Activated T-cell treated with anti-CD3 and anti-CD28 coated beads for 48 hours (primary cell): ENCODE results near the gene SLC25A10.
"Not testable (repeated sequence)": the region's sequence is repeated elsewhere in the genome, so short reads cannot be mapped to it uniquely, and the experiment has no call there.

Experiments
- DNase-seq: peaks from one replicate; pipeline ENCODE4 v3.0.0-alpha.2; 2020; ENCODE audit warnings: low read depth

Gene SLC25A10, protein sequence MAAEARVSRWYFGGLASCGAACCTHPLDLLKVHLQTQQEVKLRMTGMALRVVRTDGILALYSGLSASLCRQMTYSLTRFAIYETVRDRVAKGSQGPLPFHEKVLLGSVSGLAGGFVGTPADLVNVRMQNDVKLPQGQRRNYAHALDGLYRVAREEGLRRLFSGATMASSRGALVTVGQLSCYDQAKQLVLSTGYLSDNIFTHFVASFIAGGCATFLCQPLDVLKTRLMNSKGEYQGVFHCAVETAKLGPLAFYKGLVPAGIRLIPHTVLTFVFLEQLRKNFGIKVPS

DNA sequence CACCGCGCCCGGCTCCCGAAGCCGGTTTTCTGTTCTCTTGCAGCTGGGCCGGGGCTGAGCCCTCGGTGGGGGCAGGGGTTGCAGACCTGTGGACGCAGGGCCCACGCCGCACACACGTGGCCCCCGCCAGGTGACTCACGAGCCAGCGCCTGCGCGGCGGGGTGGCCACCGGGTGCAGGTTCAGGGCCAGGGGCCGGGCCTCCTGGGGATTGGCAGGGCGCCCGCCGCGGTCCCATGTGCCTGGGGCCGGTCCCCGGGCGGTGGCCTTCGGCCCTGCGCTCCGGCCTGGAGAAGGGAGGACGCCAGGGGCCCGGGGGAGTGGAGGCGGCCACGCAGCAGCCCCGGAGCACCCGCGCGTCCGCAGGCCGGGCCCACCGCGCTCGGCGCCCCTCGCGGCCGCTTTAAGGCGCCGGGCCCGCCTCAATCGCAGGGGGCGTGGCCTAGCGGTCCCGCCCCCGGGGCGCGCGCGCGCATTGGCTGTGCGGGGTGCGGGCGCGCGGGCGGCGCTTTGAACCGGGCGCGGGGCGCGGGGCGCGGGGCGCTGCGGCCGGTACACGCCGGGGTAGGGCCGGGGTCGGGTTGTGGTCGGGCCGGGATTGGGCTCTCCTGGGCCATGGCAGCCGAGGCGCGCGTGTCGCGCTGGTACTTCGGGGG is at the start of gene SLC25A10:
SLC25A10 (plus strand) TSS at position 471 of the 654 bp plus-strand sequence; CDS start at position 614, 143 bp downstream.
- peak; percentile 88 for DNase-seq

DNA sequence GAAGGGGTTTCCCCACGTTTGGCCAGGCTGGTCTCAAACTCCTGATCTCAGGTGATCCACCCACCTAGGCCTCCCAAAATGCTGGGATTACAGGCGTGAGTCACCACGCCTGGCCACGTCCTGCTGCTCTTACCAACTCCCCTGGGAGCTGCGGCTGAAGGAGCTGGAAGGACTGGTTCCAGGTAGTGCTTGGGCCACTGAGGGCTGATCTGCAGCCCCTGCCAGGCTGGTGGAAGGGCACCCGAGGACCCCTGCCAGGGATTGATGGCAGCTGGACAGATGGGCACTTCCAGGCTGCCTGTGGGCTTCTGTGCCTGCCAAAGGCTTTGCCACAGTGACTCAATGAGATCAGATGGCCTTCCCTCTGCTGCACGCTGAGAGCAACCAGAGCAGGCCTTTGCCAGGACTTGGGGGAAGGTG is 48.0 kb upstream of the SLC25A10 start:
- no peak for DNase-seq

DNA sequence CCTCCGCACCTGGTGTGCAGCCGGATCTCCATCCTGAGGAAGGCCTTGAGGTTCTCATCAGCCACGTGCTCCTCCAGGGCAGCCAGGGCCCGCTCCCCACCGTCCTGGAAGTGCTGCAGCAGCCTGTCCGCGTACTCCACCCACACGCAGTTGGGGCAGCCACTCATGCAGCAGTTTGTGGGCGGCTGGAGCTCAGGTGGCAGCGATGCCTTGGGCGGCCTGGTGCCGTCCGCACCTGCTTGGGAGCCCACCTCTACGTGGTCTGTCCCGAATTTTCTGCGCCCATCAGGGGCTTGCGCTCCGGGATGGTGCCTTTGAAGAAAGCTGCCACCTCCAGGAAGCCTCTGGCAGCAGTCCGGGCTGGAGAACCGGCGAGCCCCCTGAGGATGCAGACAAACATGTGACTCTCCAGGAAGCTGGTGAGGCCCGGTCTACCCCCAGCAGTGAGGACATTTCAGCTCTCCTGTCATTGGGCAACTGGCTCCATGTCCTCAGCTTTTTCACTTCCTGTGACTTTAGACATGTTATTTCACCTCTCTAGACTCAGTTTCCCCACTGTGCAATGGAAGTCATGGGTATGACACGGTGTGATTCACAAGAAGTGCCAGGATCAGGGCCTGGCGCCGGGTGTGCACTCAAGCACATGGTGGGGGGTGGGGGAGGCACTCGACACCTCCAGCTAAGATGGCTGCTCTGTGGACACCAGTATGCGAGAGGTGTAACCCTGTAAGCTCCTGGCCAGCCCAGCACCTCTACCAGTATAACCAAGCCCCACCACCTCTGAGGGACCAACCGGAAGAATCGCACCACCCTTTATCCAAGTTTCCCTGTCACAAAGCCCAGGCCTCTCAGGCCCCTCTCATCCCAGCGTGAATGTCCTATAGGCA is 46.6 kb upstream of the SLC25A10 start:
- peak; percentile 59 for DNase-seq

DNA sequence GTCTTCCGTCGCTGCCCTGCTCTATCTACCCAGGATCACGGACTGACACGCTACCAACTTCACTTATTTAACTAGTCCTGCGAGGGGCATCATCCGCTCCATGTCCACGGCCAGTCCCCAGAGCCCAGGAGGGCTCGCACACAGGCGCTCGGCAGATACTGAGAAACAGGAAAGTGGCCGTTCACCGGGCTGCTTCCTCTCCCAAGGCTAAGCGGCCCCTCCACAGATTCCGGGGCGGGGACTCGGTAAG is 46.1 kb upstream of the SLC25A10 start:
- DNase-seq, result no peak

DNA sequence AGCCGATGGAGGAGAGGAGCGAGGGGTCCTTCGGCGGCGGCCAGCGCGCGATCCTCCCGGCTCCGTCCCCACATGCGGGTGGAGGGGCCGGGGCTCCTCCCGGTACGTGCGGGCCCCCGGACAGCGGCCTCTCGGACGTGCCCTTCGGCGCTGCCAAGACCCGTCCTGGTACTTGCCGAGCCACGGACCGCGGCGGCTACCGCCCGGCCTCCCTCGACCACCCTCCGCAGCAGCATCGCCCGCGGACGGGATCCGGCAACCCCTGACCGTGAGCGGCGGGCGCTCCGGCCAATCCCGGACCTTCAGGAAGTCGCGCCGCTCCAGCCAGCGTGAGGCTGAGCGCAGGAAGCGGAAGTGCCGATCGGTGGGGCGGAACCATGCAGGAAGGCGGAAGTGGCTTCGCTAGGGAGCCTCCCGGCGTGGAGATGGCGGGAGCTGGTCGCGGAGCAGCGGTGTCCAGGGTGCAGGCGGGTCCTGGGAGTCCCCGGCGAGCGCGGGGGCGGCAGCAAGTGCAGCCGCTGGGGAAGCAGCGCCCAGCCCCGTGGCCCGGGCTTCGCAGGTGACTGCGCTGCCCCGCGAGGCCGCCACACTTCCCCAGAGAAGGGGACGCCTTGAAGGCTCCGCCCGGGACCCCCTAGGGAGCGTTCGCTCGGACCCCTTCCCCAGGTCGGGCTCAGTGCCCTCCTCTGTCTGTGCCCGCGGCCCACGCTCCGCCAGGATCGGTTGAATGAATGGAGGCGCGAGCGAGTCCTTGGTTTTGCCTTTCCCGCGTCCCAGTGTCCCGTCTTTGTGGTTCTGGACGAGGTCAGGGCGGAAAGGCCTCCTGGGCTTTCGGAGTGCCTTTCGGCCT is 45.5 kb upstream of the SLC25A10 start, which contains the start of the genes CCDC137 and OXLD1:
CCDC137 (plus strand) TSS at position 396 of the 850 bp plus-strand sequence; CDS start at position 426, 30 bp downstream.
OXLD1 (minus strand) TSS at position 264 of the 850 bp plus-strand sequence; CDS start at position 236, 28 bp downstream.
- peak; percentile 94 for DNase-seq

DNA sequence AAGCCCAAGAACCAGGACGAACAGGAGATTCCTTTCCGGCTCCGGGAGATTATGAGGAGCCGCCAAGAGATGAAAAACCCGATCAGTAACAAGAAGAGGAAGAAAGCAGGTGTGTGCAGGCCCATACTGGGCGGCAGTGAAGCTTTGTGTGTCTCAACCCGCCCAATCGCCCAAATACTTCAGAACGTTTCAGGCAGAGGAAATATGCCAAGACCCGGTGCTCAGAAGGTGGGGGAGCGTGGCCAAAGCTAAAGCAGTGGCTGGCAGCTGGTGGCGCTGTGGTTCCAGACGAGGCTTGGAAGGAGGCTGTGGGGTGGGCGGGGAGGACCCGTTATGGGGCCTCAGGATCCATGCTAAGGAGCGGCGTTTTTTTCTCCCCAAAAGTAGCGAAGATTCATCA is 44.3 kb upstream of the SLC25A10 start:
- DNase-seq, result no peak

DNA sequence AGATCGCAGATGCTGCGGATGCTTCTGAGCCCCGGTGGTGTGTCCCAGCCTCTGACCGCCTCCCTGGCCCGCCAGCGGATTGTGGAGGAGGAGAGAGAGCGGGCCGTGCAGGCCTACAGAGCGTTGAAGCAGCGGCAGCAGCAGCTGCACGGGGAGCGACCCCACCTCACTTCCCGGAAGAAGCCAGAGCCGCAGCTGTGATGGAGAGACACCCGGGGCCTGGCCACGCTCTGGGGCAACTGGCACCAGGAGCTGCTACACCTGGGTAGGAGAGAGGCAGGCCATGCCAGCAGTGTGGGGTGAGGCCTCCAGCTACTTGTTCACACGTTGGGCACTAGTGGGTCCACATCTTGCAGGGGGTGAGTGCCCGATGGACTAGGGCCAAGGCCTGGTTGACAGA is 39.6 kb upstream of the SLC25A10 start:
- no peak for DNase-seq

DNA sequence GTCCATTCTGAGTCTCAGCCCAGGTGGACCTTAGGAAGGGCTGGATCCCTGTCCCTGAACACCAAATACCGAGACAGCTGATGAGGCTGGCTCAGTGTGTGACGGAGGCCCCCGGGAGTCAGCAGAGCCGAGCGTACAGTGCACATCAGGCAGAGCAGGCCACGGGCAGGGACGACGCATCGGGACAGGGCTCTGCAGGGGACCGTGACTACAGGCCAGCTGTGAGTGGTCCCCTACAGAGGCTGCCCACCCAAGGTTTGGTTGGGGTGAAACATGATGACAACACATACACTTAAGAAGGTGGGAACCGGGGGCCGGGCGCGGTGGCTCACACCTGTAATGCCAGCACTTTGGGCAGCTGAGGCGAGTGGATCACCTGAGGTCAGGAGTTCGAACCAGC is 39.1 kb upstream of the SLC25A10 start:
- DNase-seq, result no peak

DNA sequence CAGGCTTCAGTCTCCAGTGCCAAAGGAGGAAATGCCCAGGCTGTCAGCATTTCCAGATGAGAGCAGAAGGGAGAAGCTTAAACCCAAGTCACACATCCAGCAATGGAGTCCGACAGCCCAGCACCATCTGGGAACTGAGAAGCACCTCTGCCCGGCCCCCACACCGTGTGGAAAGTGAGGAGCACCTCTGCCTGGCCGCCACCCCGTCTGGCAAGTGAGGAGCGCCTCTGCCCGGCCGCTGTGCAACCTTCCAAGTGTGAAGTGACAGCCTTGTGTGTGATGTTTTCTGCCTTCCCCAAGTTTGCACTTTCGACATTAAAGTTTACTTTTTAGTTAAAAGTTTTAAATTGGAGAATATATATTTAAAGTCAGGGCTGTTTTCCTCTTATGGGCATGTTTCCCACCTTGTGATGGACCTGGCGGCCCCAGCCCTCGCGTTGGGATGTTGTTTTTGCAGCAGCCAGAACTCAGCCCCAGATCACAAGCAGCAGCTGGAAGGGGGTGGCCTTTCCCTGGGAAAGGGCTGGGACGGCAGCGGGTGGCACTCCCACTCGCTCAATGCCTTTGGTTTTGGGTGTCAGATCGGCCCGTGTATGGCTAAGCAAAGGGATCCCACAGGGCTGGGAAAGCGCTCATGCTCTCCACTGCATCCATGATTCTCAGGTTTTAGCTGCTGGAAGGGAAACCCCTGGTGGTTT is 38.4 kb upstream of the SLC25A10 start:
- DNase-seq, result no peak

DNA sequence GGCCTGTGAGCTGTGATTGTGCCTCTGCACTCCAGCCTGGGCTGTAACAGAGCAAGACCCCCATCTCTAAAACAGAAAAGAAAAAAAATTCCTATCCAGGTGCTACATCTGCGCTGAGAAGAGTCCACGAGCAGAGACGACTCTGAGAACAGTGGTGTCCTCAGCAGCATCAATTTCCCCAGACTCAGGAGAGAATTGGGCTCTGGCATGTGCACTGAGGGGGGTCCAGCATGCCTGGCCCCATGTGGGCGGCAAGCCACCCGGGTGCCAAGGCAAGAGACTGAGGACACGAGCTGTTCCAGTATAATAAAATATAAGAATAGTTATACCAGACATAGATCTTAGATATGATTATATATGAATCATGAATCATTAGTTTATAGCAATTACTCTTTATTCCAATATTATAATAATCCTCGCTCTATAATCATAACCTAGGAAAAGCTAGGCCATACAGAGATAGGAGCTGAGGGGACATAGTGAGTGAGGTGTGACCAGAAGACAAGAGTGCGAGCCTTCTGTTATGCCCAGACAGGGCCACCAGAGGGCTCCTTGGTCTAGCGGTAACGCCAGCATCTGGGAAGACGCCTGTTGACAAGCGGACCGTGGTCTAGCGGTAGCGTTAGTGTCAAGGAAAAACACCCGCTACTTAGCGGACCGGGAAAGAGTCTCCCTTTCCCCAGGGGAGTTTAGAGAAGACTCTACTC is 36.4 kb upstream of the SLC25A10 start:
- DNase-seq, result not testable (repeated sequence)

DNA sequence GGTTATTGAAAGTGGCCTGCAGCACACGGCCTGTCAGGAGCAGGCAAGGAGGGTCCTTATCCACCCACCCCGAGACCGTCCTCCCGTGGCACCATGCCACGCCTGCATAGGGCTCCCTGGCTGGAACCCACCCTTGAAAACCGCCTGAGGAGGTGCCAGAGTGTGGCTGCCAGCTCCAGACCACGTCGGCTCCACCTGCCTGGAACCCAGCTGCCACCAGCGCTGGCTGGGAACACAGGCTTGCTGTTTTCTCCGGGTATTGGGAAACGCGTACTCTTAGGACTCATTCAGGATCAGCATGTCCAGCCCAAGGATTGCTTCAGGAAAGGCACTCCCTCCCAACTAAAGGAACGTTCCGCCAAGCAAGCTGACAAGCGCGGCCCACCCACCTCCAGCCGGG is 35.2 kb upstream of the SLC25A10 start:
- DNase-seq, result no peak

DNA sequence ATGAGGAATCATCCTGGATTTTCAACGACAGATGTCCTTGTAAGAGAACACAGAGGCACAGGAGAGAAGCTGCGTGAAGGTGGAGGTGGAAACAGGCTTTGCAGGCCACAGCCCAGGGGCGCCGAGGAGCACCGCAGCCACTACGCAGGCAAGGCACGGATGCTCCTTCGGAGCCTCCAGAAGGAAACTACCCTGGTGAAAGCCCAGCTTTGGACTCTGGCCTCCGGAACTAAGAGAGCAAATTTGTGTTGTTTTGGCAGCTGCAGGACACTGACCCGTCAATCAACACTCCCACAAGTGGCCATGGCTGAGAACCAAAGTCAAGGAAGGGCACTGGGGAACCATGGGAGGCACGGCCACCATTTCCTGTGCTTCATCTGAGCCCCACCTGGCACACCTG is 31.9 kb upstream of the SLC25A10 start:
- no peak for DNase-seq

DNA sequence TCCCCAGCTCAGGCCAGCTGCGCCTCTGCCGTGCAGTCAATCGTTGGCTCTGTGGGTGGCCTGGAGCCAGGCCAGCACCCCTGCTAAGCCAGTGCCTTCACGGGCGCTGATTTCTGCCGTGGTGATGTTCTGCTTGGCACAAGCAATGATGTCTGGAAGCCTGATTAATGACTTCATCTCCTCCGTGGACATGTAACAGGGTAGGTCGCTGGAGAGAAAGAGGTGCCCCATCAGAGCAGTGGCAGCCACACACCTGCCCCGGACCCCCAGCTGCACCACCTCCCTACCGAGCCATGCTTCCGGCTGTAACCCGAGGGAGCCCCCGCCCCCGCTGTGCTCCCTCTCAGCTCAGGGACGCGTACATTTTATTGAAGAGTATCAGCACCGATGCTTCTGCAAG is 30.4 kb upstream of the SLC25A10 start:
- no peak for DNase-seq

DNA sequence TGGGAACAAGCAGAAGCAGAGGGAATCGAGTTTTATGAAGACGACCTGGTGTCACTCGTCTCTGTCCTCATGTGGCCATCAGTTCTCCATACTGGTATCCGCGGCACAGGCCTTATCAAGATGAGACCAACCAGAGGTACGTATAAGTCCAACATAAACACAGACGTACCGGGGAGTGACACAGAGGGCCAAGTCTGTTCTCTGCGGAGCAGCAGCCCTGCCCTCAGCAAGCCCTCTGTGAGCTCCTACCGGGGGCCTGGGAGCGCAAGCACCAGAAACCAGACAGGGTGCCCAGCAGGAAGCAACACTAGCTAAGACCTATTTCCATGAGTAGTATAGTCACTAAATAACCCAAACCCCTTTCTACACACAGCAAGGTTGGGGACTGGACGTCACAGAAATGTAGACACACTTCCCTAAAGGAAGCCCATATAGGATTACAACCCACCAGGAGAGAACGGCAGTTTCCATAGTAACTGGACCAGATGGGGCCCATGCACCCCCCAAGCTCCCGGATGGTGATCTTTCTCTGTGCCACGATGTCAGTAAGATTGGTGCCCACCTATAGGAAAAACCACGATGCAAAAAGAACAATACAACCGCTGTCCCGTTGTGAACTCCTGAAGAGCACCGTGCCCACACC is 29.4 kb upstream of the SLC25A10 start:
- DNase-seq, result no peak

DNA sequence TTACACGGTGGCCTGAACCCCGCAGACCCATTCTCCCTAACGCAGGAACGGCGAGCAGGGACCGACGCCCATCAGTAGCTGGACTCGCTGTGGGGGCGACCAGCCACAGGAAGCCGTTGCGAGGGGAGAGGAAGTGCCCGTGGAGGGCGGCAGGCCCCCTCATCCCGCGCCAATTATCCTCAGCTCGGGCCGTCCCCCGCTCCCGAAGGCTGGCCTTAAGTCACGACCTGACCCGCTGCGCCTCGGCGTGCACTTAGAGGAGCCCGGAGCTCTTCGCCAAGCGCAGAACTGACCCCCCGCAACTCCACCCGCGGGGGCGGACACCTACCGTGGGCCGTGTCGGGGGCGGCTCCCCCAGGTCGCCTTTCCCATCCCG is 28.9 kb upstream of the SLC25A10 start:
- DNase-seq, result no peak

DNA sequence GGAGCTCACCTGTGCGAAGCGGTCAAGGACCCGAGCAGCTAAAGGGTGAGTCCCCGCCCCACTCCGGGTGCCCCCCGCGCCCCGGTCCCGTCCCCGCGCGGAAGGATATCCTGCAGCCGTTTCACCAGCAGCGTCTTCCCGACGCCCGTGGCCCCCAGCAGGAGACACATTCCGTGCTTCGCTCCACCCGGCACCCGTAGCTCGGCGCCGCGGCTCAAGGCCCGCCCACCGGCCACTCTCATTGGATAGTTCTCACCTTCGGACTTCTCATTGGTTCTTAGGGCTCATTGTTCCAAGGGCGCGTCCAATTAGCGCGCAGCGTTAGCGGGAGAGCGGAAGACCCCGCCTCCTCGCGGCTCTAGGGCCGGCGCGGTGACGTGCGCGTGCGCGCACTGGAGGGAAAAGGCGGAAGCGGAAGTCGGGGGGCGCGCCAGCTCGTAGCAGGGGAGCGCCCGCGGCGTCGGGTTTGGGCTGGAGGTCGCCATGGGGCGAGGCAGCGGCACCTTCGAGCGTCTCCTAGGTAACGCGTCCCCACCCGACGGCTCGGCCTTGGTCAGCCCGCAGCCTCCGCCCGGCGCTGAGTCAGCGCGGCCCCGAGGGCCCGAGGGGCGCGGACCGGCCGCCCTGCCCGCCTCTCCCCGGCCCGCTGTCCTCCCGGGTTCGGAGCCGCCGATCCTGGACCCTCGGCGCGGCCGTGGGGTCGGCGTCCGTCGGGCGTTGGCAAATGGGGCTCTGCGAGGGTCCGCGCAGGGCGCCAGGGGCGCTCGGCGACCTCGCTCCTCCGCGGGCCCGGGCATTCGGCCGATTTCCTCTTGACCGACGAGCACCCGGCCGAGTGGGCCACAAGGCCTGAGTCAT is 28.3 kb upstream of the SLC25A10 start, which contains the start of the genes ARL16 and HGS:
ARL16 (minus strand) TSS at position 214 of the 858 bp plus-strand sequence; CDS start at position 170, 44 bp downstream.
HGS (plus strand) TSS at position 428 of the 858 bp plus-strand sequence; CDS start at position 484, 56 bp downstream.
- peak; percentile 98 for DNase-seq

DNA sequence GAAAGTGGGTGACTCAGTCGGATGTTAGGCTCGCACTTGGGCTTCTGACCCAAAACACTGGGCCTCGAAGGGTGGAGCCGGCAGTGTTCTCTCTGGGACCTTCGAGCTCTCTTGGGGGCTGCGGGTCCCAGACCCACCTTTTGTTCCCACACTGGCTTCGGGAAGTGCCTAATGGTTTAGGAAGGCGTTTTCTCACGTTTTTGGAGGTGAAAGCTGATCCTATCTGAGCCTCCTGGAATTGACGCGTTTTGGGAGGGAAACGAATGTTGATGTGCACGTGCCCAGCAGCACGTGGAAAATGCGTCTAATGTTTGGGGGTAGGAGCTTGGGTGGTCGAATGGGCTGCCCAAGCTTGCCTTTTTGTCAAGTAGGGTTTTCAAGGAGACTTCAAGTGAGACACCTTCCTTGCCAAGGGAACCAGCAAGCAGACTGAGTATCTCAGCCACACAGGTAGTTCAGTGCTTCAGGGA is 27.6 kb upstream of the SLC25A10 start:
- DNase-seq, result no peak

DNA sequence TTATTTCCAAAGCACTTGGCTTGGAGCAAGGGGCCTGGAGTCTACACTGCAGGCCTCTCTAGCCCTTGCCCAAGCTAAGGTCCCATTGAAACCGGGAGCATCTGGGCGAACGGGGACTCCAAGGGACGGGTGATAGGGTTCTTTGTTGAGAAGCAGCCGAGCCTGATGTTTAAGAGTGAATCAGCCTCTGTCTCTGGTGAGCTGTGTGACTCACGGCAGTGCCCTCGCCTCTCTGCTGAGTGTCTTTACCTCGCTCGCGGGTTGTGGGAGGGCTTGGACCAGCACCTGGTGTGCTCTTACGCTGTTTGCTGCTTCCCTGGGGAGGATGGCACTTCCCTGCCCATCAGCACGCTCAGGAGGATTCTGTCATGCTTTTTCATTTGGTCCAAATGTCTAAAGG is 27.0 kb upstream of the SLC25A10 start:
- peak; percentile 56 for DNase-seq

DNA sequence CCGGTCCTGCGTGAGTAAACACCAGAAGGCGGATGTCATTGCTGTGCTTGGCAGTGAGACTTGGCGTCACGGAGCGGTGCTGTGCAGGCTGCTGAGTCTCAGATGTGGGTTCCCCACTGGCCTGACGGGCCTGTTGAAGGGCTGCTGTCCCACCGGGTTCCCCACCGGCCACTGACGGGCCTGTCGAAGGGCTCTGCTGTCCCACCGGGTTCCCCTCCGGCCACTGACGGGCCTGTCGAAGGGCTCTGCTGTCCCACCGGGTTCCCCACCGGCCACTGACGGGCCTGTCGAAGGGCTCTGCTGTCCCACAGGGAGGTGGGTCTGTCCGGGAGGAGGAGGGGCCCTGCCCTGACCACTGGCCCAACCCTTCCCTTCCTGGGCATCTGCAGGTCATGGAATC is 25.5 kb upstream of the SLC25A10 start:
- no peak for DNase-seq
